Mononuclear cell (primary cell): ENCODE results near the gene RIMS4. TPM values are rescaled to one million over a fixed set of nuclear protein-coding genes. Genes with fewer than 3 reads are reported as not detected.

Source experiments
- H3K27me3 ChIP-seq: 2 replicates; pipeline ENCODE4 v1.6.0; 2011; ENCODE audit warnings: low read length, control low read depth; ENCODE audit not compliant: insufficient read depth
- H3K4me1 ChIP-seq: 2 replicates; pipeline ENCODE4 v1.5.1; 2011; ENCODE audit warnings: mild to moderate bottlenecking, low read length, control low read depth; ENCODE audit not compliant: insufficient read depth
- H3K4me3 ChIP-seq: 2 replicates; pipeline ENCODE4 v1.5.1; 2011; ENCODE audit warnings: mild to moderate bottlenecking, low read length, moderate library complexity
- H3K9me3 ChIP-seq: 2 replicates; pipeline ENCODE4 v1.5.1; 2011; ENCODE audit warnings: low read depth, mild to moderate bottlenecking, control low read depth, low read length
- total RNA-seq: library from RNA; depleted of rRNA; stranded (reverse); fragments of >200 nt; gene quantifications from one replicate; pipeline ENCODE4 v1.2.3, GENCODE V29; 2012

RIMS4 gene
- total RNA-seq, 1 donor, result under 0.01 TPM

GRCh38 chr20:44736170-44737021 is 74.0 kb downstream of the RIMS4 start:
- Histone ChIP-seq H3K9me3 (no peaks in the 10 kb centered on the region), H3K4me1 (peaks cover 12% of the 10 kb centered on the region), H3K4me3 (no peak overlapping the region), H3K27me3 (no peaks in the 10 kb centered on the region)

DNA sequence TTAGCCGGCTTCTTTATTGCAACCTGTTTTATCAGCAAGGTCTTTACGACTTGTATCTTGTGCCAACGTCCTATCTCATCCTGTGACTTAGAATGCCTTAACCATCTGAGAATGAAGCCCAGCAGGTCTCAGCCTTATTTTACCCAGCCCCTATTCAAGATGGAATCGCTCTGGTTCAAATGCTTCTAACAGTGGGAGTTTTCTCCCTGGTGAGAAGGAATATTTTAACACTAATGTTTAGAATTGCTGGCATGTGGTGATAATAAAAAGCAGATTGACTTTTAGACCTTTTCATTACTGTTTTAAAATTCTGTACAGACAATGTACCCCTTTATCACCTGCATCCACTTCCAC is 74.6 kb downstream of the RIMS4 start:
- H3K4me1 ChIP-seq, result peaks cover 12% of the 10 kb centered on the region
- no peaks in the 10 kb centered on the region for H3K9me3 ChIP-seq
- no peak overlapping the region for H3K4me3 ChIP-seq
- no peaks in the 10 kb centered on the region for H3K27me3 ChIP-seq

GRCh38 chr20:44734938-44735337 is 75.4 kb downstream of the RIMS4 start:
- no peaks in the 10 kb centered on the region for H3K9me3 ChIP-seq
- no peak overlapping the region for H3K4me3 ChIP-seq
- no peaks in the 10 kb centered on the region for H3K27me3 ChIP-seq
- H3K4me1 ChIP-seq, result peaks cover 12% of the 10 kb centered on the region

GRCh38 chr20:44733341-44734069 is 76.8 kb downstream of the RIMS4 start:
- peaks cover 12% of the 10 kb centered on the region for H3K4me1 ChIP-seq
- no peaks in the 10 kb centered on the region for H3K27me3 ChIP-seq
- H3K4me3 ChIP-seq, result no peak overlapping the region
- no peaks in the 10 kb centered on the region for H3K9me3 ChIP-seq

DNA sequence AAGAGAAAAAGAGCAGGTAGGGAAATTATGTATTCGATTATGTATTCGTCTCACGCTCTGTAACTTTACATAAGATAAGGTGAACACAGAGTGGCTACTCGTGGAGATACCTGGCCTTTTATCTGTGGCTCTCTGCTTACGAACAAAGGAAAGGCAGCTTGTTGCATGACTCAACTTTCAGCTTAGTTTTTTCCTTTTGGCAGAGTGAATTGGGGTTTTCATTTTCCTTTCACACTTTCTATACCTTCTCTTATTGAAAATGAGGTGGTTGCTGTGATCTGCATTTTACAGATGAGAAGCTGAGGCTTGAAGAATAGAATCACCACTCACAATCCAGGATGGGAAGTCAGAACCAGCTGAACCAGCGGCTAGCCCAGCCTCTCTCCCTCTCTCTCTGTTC is 78.0 kb downstream of the RIMS4 start:
- Histone ChIP-seq H3K4me1 (peaks cover 12% of the 10 kb centered on the region), H3K9me3 (no peaks in the 10 kb centered on the region), H3K4me3 (no peak overlapping the region), H3K27me3 (no peaks in the 10 kb centered on the region)

DNA sequence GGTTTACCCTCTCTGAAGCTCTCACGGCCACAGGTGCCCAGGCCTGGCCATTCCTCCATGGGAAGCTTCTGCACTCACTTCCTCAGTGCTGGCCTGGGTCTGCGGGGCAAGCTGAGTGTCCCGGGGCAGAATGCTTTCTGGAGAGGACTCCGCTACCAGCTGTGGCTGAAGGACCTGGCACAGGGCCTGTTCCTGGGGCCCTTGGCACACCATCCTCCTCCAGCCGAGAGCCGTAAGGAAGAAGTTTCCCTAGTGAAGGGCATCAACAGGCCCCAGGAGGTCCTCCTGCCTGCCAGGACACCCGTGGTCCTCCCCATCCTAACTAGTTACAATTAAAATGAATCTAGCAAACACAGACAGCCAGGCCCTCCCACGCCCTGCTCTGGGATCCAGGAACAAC is 78.7 kb downstream of the RIMS4 start:
- no peaks in the 10 kb centered on the region for H3K27me3 ChIP-seq
- no peaks in the 10 kb centered on the region for H3K9me3 ChIP-seq
- no peak overlapping the region for H3K4me3 ChIP-seq
- H3K4me1 ChIP-seq, result peaks cover 9% of the 10 kb centered on the region

- Histone ChIP-seq H3K4me3 (no peak overlapping the region), H3K9me3 (no peaks in the 10 kb centered on the region), H3K27me3 (no peaks in the 10 kb centered on the region), H3K4me1 (no peaks in the 10 kb centered on the region)
These were observed 79.9 kb downstream of the RIMS4 start for GRCh38 chr20:44730441-44730840.

DNA sequence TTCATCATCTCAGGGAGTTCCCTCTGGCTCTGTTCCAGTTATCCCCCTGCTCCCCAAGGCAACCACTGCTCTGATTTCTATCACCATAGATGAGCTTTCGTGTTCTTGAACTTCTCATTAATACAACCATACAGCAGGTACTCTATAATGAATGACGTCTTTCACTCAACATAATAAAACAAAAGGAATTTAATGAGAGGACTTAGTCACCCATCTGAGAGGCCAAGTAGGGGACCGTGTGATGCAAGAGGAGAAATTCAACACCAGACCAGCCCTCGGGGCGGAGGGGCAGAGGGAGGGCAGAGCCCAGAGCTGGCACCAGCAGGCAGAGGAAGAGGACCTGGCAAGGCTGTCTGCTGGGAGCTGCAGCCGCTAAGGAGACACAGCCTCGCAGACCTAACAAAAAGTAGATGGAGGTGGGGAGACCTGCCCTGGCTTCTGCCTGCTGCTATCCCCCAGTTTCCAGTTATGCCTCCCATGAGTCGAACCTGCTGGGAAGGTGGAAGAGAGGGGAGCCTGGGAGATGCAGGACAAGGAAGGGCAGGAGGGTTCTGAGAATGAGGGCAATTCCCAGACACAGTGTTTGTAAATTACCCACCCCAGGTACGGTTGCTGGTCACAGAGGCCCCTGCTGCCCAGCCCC is 81.4 kb downstream of the RIMS4 start:
- no peak overlapping the region for H3K4me3 ChIP-seq
- H3K27me3 ChIP-seq, result no peaks in the 10 kb centered on the region
- no peaks in the 10 kb centered on the region for H3K4me1 ChIP-seq
- no peaks in the 10 kb centered on the region for H3K9me3 ChIP-seq

DNA sequence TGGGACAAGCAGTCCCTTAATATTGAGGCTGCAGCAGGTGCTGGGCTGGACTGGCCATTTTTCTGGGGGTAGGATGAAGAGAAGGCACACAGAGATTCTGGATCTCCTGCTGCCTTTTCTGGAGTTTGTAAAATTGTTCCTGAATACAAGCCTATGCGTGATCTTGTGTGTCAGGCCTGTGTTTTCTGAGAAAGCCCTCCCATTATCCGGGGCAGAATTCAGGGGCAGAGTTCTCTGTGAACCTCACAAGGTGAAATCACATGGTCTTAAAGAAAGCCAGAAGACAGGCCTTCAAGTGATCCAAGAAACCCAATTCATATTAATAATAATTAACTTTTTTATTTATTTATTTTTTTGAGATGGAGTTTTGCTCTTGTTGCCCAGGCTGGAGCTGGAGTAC is 82.7 kb downstream of the RIMS4 start:
- no peaks in the 10 kb centered on the region for H3K9me3 ChIP-seq
- no peak overlapping the region for H3K4me3 ChIP-seq
- H3K27me3 ChIP-seq, result no peaks in the 10 kb centered on the region
- no peaks in the 10 kb centered on the region for H3K4me1 ChIP-seq

DNA sequence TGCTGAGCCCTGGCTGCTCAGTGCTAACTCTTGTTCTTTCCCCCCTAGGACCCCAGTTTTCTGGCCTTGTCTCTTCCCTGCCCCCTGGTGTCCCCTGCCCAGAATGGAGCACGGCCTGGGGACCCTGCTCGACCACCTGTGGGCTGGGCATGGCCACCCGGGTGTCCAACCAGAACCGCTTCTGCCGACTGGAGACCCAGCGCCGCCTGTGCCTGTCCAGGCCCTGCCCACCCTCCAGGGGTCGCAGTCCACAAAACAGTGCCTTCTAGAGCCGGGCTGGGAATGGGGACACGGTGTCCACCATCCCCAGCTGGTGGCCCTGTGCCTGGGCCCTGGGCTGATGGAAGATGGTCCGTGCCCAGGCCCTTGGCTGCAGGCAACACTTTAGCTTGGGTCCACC is 83.3 kb downstream of the RIMS4 start:
- Histone ChIP-seq H3K27me3 (no peaks in the 10 kb centered on the region), H3K4me3 (no peak overlapping the region), H3K9me3 (no peaks in the 10 kb centered on the region), H3K4me1 (no peaks in the 10 kb centered on the region)

- Histone ChIP-seq H3K4me1 (no peaks in the 10 kb centered on the region), H3K4me3 (no peak overlapping the region), H3K9me3 (no peaks in the 10 kb centered on the region), H3K27me3 (no peaks in the 10 kb centered on the region)
These were observed 84.5 kb downstream of the RIMS4 start for GRCh38 chr20:44725837-44726236.

GRCh38 chr20:44724423-44725091 is 85.8 kb downstream of the RIMS4 start:
- Histone ChIP-seq H3K4me1 (no peaks in the 10 kb centered on the region), H3K27me3 (no peaks in the 10 kb centered on the region), H3K9me3 (no peaks in the 10 kb centered on the region), H3K4me3 (no peak overlapping the region)

DNA sequence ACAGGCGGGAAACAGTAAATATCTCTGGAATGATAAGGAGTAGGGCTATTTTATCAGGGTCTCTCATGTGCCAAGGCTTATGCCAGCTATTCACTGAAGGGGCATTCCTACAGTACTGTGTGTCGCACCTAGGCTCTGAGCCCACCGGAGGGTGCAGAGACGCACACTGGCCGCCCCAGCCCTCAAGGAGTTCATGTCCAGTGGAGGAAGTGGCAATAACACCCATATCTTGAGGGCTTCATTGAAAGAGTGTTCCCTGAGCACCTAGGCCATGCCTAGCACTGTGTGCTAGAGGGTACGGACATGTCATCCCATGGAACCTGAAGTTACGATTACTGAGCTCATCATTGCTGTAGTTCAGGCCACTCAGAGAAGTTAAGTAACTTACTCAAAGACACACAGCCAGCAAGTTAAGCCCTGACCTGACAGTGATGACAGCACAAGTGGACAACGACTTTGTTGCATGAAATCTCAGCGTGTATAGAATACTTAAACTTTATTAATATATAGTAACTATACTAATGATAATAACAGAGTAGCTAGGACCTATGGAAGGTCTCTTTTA is 86.5 kb downstream of the RIMS4 start:
- no peaks in the 10 kb centered on the region for H3K27me3 ChIP-seq
- H3K4me1 ChIP-seq, result no peaks in the 10 kb centered on the region
- H3K4me3 ChIP-seq, result no peak overlapping the region
- H3K9me3 ChIP-seq, result no peaks in the 10 kb centered on the region

GRCh38 chr20:44723391-44723790 is 87.0 kb downstream of the RIMS4 start:
- no peaks in the 10 kb centered on the region for H3K9me3 ChIP-seq
- H3K4me1 ChIP-seq, result no peaks in the 10 kb centered on the region
- no peaks in the 10 kb centered on the region for H3K27me3 ChIP-seq
- no peak overlapping the region for H3K4me3 ChIP-seq

DNA sequence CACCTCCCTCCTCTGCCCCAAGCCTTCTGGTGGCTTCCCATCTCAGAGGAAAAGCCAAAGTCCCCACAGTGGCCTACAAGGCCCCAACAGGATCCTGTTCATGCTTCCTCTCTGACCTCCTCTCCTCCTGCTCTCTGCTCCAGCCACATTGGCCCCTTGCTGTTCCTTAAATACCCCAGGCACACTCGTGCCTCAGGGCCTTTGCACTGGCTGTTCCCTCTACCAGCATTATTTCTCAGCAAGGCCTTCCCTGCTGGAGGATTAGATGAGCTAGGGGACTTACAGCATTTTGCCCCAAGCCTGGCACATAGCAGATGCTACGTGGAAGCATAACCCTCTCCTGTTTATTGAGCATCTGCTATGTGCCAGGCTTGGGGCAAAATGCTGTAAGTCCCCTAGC is 87.4 kb downstream of the RIMS4 start:
- no peaks in the 10 kb centered on the region for H3K27me3 ChIP-seq
- H3K4me1 ChIP-seq, result no peaks in the 10 kb centered on the region
- no peaks in the 10 kb centered on the region for H3K9me3 ChIP-seq
- no peak overlapping the region for H3K4me3 ChIP-seq
